DMS114 treated with DMSO at 0.1 percent for 48 hours (cell line): ENCODE measurements around the gene CD19.
"Not testable (repeated sequence)": the region's sequence is repeated elsewhere in the genome, so short reads cannot be mapped to it uniquely, and the experiment has no call there.

Experiments
- DNase-seq: peaks from one replicate; lab custom pipeline; 2025; ENCODE audit not compliant: unreplicated experiment; lab: John Stamatoyannopoulos, UW

CD19 gene

GRCh38 chr16:28935924-28936783 lies 4.4 kb downstream of the CD19 start:
- no peak for DNase-seq

- DNase-seq = no peak
Measured at GRCh38 chr16:28936784-28937155, 5.0 kb downstream of the CD19 start.

- DNase-seq = no peak
Measured at GRCh38 chr16:28937222-28937876, 5.6 kb downstream of the CD19 start.

GRCh38 chr16:28938721-28939120 lies 7.0 kb downstream of the CD19 start:
- DNase-seq = no peak

- DNase-seq = not testable (repeated sequence)
Measured at GRCh38 chr16:28939825-28940224, 8.1 kb downstream of the CD19 start.

GRCh38 chr16:28943281-28943680 lies 11.5 kb downstream of the CD19 start:
- DNase-seq = no peak

- DNase-seq = no peak
Measured at GRCh38 chr16:28946681-28947080, 14.9 kb downstream of the CD19 start.

GRCh38 chr16:28950648-28951409 lies 19.1 kb downstream of the CD19 start, which contains the start of gene NFATC2IP:
Gene NFATC2IP, plus strand, starts transcription at chr16:28950937. Its CDS starts 75 bp downstream, at chr16:28951012.
- peak; percentile 99 for DNase-seq

- no peak for DNase-seq
Measured at GRCh38 chr16:28951410-28951943, 19.7 kb downstream of the CD19 start.

- DNase-seq = no peak
Measured at GRCh38 chr16:28958216-28958615, 26.4 kb downstream of the CD19 start.

- DNase-seq = no peak
Measured at GRCh38 chr16:28958836-28959235, 27.1 kb downstream of the CD19 start.

- DNase-seq = no peak
Measured at GRCh38 chr16:28964072-28964471, 32.3 kb downstream of the CD19 start.

GRCh38 chr16:28964496-28964895 lies 32.7 kb downstream of the CD19 start:
- DNase-seq = no peak

- DNase-seq = no peak
Measured at GRCh38 chr16:28967156-28967555, 35.4 kb downstream of the CD19 start.

- DNase-seq = not testable (repeated sequence)
Measured at GRCh38 chr16:28969696-28970095, 37.9 kb downstream of the CD19 start.

GRCh38 chr16:28974007-28974436 lies 42.3 kb downstream of the CD19 start:
- peak; percentile 26 for DNase-seq

- DNase-seq = peak; percentile 87
Measured at GRCh38 chr16:28974437-28975157, 42.8 kb downstream of the CD19 start, which contains the start of gene SPNS1. Gene SPNS1, plus strand, starts transcription at chr16:28974778. Its CDS starts 374 bp downstream, at chr16:28975152.

GRCh38 chr16:28975158-28975599 lies 43.4 kb downstream of the CD19 start:
- DNase-seq = no peak

- no peak for DNase-seq
Measured at GRCh38 chr16:28977703-28978662, 46.2 kb downstream of the CD19 start.
